Right lobe of liver (tissue), 4 donors: Measurements from ENCODE around the gene HMGCR.

Source experiments
- CTCF ChIP-seq, 4 donors: fragments of 200-600 bp in 3 of 4; fragments of 450-650 bp in 1 of 4; IDR thresholded peaks; one replicate each; pipeline versions ENCODE4 v1.5.1 to v1.8.0; 2016 to 2022; ENCODE audit warnings: antibody characterized with exemption in 4 of 4, mild to moderate bottlenecking in 2 of 4
- POLR2A ChIP-seq: fragments of 450-650 bp; IDR thresholded peaks from one replicate; pipeline ENCODE4 v1.6.1; 2017; ENCODE audit warnings: antibody characterized with exemption, mild to moderate bottlenecking
- donor health status: DM: no; HTN: no; CAD: no.
- donor health status: DM: no; HTN: no; CAD: no.
- donor health status: DM: no; HTN: yes; CAD: no.

GRCh38 chr5:75355236-75355635 is 18.2 kb downstream of the HMGCR start:
- TF ChIP-seq CTCF (IDR thresholded peaks at IDR 0.05) (no peak), POLR2A (no peak)
